ENCODE data around the gene BDNF.

BDNF gene

DNA sequence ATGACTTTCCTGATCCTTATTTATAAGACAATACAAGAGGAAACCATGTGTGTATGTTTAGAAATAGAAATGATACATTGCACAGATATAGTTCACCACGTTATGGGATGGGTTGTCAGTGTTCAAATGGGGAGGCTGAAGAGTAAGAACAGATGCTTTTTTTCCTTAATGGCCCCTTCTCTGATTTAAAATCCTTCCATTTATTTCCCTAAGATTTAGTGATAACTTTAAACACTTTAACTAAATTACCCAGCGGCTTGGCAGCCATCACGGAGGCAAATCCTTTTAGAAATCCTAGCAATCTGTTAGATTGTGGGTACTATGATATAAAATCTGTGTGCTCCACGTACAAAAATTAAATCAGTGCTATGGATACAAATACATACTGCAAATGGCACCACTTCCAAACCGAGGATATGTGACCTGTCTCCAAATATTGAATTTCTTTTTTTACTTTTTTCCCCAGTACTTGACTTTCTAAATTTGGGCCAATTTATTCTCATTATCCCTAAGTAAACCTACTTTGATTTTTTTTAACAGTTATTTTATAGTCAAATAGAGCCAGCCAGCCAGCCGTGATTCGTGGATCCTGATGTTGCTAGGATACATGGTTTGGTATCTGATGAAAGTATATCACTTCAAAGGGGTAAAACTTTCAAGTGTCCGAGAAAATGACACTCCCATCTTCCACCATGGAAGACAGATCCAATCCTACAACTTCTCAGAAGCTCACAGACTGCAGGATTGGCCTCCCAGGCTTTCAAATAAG is 46.1 kb downstream of the BDNF start:
- TF ChIP-seq, protein P1, sequence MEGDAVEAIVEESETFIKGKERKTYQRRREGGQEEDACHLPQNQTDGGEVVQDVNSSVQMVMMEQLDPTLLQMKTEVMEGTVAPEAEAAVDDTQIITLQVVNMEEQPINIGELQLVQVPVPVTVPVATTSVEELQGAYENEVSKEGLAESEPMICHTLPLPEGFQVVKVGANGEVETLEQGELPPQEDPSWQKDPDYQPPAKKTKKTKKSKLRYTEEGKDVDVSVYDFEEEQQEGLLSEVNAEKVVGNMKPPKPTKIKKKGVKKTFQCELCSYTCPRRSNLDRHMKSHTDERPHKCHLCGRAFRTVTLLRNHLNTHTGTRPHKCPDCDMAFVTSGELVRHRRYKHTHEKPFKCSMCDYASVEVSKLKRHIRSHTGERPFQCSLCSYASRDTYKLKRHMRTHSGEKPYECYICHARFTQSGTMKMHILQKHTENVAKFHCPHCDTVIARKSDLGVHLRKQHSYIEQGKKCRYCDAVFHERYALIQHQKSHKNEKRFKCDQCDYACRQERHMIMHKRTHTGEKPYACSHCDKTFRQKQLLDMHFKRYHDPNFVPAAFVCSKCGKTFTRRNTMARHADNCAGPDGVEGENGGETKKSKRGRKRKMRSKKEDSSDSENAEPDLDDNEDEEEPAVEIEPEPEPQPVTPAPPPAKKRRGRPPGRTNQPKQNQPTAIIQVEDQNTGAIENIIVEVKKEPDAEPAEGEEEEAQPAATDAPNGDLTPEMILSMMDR (IDR thresholded peaks at IDR 0.05) = no peak
- no peak overlapping the region for H3K27ac ChIP-seq
- DNase-seq (ENCODE audit: low spot score) = no peak
- H3K4me3 ChIP-seq = no peak overlapping the region

DNA sequence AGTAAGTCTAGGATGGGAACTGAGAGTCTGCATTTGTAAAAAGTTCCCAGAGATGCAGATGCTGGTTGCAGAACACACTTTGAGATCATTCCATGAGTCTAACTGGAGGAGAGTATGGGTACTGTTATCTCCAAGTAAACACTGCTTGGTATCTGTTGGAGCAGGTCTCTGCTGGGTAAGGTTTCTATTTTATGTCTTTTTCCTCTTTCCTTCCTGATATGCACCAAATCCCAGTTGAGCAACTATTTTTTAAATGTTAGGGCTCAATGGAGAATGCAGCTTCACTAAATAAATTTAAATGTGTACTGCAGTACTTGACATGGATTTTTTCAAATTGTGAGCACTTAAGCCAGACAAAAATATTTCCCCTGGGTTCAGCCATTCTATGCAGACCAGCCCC is 48.5 kb downstream of the BDNF start:
- TF ChIP-seq, protein P1 (IDR thresholded peaks at IDR 0.05) = no peak
- Histone ChIP-seq H3K27ac (no peak overlapping the region), H3K4me3 (no peak overlapping the region)
- DNase-seq (ENCODE audit: low spot score) = no peak

DNA sequence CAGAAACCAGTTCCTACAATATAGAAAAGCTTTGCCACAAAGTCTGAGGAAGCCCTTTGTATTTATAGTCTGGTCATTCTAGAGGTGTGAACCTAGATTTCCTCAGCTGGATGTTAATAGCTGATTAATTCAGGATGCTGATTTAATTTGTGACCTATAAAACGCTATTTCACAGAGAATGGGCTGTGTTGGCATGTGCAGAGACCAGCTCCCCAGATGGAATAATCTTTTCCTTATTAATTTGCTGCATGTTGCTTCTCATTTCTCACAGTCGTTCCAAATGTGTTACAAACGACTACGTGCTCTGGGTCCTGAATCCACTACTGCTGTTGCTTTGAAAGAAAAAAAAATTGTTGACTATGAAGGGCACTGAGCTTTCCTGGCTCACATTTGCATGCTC is 49.3 kb downstream of the BDNF start:
- DNase-seq (ENCODE audit: low spot score) = no peak
- no peak overlapping the region for H3K27ac ChIP-seq
- TF ChIP-seq, protein P1 (IDR thresholded peaks at IDR 0.05) = no peak
- no peak overlapping the region for H3K4me3 ChIP-seq

DNA sequence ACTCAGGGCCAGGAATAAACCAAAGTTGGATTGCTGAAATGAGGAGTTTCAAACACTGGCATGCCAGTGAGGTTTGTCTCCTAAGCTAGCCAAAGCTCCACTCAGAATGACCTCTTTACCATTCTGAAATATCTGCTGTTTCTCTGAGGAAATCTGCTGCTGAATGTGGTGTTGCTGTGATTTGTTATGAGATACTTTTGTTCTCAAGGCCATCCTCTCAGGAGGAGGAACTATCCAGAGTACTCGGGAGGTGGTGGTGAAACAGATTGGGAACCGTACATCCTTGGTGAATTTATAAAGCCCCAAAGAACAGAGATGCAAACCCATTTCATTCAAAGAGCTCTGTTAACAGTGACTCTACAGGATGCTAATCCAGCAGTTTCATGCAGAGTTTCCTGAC is 50.5 kb downstream of the BDNF start:
- DNase-seq (ENCODE audit: low spot score) = no peak
- Histone ChIP-seq H3K27ac (no peak overlapping the region), H3K4me3 (no peak overlapping the region)
- TF ChIP-seq, protein P1 (IDR thresholded peaks at IDR 0.05) = no peak

DNA sequence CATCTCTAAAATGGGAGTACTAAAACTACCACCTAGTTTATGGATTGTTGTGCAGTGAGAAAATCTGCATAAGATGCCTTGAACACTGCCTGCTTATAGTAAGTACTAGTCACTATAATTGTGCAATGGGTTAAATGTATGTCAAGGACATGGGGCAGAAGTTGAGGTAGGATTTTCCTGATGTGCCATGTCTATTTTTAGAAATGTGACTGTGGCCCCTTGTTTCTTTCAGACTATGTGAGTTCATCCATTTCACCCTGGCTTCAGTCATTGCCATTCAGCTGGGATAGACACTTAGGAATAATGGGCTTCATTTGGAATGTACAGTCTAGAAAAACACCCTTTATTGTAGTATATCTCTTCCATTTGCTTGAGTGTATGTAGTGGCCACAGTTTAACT is 51.4 kb downstream of the BDNF start:
- TF ChIP-seq, protein P1 (IDR thresholded peaks at IDR 0.05) = no peak
- DNase-seq (ENCODE audit: low spot score) = no peak
- Histone ChIP-seq H3K4me3 (no peak overlapping the region), H3K27ac (no peak overlapping the region)

DNA sequence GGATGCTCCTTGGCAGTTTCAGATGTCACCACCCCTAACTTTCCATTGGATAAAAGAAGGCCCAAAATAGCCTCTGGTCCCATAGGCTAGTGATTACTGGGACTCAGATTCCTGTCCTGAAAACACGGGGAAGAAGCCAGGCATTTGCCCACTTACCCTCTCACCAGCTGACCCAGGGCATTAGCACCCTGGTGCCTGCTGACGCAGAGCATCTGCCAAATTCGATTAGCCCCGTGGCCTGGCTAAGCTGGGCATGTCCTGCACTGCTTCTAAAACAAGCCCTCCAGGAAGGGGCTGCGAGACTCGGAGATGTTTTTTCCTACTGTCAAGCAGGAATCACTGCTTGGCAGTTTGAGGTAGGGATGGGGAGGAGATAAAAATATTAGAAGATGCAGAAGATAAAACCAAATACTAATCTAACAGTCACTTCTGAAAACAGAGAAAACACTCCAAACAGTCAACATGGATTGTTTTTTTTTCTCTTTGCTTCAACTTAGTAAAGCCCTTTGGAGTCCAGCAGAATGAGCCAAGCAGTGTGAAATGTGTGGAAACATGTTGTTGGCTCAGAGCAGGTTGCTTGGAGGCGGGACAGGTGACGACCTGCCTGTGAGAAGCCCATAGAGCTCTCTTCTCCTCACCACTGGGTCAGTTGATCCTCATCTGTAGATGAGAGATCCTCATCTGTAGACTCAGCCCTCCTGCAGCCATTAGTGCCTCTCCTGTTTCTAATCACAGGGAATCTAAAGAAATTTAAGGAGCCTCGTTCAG is 54.0 kb downstream of the BDNF start:
- no peak overlapping the region for H3K4me3 ChIP-seq
- DNase-seq (ENCODE audit: low spot score) = no peak
- H3K27ac ChIP-seq = no peak overlapping the region
- TF ChIP-seq, protein P1 (IDR thresholded peaks at IDR 0.05) = no peak

DNA sequence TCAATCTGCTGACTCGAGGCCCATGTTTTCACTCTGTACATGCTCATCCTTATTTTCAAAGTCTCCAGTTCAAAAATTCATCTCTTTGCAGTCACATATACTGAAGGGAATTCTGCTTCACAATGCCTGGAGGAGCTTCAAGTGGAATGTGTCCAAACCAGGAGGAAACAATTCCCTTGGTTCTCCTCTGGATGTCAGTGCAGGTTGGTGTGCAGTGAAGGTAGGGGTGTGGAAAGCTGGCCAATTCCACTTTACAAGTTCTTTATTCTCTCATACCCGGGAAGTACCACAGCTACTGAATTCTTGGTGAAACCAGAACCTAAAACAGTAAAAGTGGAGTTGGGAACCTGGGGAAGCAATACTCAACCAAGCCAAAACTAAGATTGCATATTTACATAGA is 57.3 kb downstream of the BDNF start:
- TF ChIP-seq, protein P1 (IDR thresholded peaks at IDR 0.05) = no peak
- H3K4me3 ChIP-seq = no peak overlapping the region
- no peak for DNase-seq (ENCODE audit: low spot score)
- H3K27ac ChIP-seq = no peak overlapping the region

Data from coronary artery (tissue), 2 donors.